Small intestine (tissue), 16 donors: ENCODE measurements around the gene ZNF575. TPM values are rescaled to one million over a fixed set of nuclear protein-coding genes. Genes with fewer than 3 reads are reported as not detected.

Experiments used
- DNase-seq, 2 donors: peaks; one replicate each; pipeline versions ENCODE4 v3.0.0 to v3.0.0-alpha.2; 2013
- FAIRE-seq: peaks from 2 replicates; lab custom pipeline; 2012; peaks lifted over from hg19 to GRCh38; lab: Jason Lieb, UNC
- H3K27ac ChIP-seq, 3 donors: one replicate each; pipeline ENCODE4 v1.5.1; 2013; ENCODE audit warnings: low read length in 2 of 3, mild to moderate bottlenecking in 2 of 3, control low read depth in 1 of 3, inconsistent platforms in 1 of 3, low read depth in 1 of 3, moderate library complexity in 1 of 3
- H3K27me3 ChIP-seq, 3 donors: one replicate each; pipeline ENCODE4 v1.6.1; 2013; ENCODE audit warnings: low read length in 3 of 3, inconsistent platforms in 1 of 3; ENCODE audit not compliant: control insufficient read depth in 3 of 3, insufficient read depth in 3 of 3
- H3K36me3 ChIP-seq, 3 donors: one replicate each; pipeline ENCODE4 v1.6.1; 2013; ENCODE audit warnings: low read length in 3 of 3, inconsistent platforms in 1 of 3, low read depth in 1 of 3, mild to moderate bottlenecking in 1 of 3, moderate library complexity in 1 of 3; ENCODE audit not compliant: control insufficient read depth in 3 of 3, insufficient read depth in 2 of 3
- H3K4me1 ChIP-seq, 3 donors: one replicate each; pipeline ENCODE4 v1.6.1; 2013; ENCODE audit warnings: low read length in 2 of 3, inconsistent platforms in 1 of 3, low read depth in 1 of 3, mild to moderate bottlenecking in 1 of 3, moderate library complexity in 1 of 3; ENCODE audit not compliant: control insufficient read depth in 3 of 3, insufficient read depth in 2 of 3
- H3K4me3 ChIP-seq, 3 donors: one replicate each; pipeline ENCODE4 v1.5.1; 2013; ENCODE audit warnings: low read length in 3 of 3, control low read depth in 1 of 3, inconsistent platforms in 1 of 3, low read depth in 1 of 3, mild to moderate bottlenecking in 1 of 3, moderate library complexity in 1 of 3
- H3K9me3 ChIP-seq, 2 donors: one replicate each; pipeline ENCODE4 v1.6.1; 2013; ENCODE audit warnings: low read depth in 1 of 2, low read length in 1 of 2; ENCODE audit not compliant: control insufficient read depth in 2 of 2, insufficient read depth in 1 of 2
- WGBS, 3 donors: extraction: QIAGEN DNeasy Blood & Tissue Kit; methylation state at CpG; one replicate each; pipeline ENCODE4 v1.1.7; 2013; 5-methylcytosine and 5-hydroxymethylcytosine counted together
- long read RNA-seq, 10 donors: transcript quantifications; one replicate each; lab custom pipeline, GENCODE V29; 2026
- polyA plus RNA-seq, 4 donors: library from polyadenylated mRNA; stranded (reverse) in 3 of 4; unstranded in 1 of 4; fragments of 200-250 nt in 3 of 4; fragments of 120-200 nt in 1 of 4; gene quantifications; one replicate each; pipeline versions ENCODE4 v1.2.1 to v1.2.3, GENCODE V29; 2013
- donor health status: healthy with polysubstance abuse.
- donor health status: control.
- donor health status: control.
- donor health status: Bipolar disorder and iron deficiency.
- donor health status: healthy.

Gene ZNF575, protein sequence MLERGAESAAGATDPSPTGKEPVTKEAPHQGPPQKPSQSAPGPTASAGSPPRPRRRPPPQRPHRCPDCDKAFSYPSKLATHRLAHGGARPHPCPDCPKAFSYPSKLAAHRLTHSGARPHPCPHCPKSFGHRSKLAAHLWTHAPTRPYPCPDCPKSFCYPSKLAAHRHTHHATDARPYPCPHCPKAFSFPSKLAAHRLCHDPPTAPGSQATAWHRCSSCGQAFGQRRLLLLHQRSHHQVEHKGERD
- 1 to 10 TPM; 1.1 to 4.5 (median 1.9) TPM for polyA plus RNA-seq
- long read RNA-seq, donor 1, partial matches to known transcripts: 0 of 1 reads
- long read RNA-seq, donor 1, other reads (novel, unspliced or antisense): 0 of 1 reads
- long read RNA-seq, donor 2, partial matches to known transcripts: 90 of 122 reads
- long read RNA-seq, donor 2, other reads (novel, unspliced or antisense): 31 of 122 reads
- long read RNA-seq, donor 3, partial matches to known transcripts: 203 of 215 reads
- long read RNA-seq, donor 3, other reads (novel, unspliced or antisense): 10 of 215 reads
- long read RNA-seq, donor 4: 0 reads
- long read RNA-seq, donor 5, partial matches to known transcripts: 0 of 1 reads
- long read RNA-seq, donor 5, other reads (novel, unspliced or antisense): 0 of 1 reads
- long read RNA-seq, donor 6: 0 reads
- long read RNA-seq, donor 7, partial matches to known transcripts: 66 of 76 reads
- long read RNA-seq, donor 7, other reads (novel, unspliced or antisense): 8 of 76 reads
- long read RNA-seq, donor 8: 0 reads
- long read RNA-seq, donor 9: 0 reads
- long read RNA-seq, donor 10, partial matches to known transcripts: 0 of 2 reads
- long read RNA-seq, donor 10, other reads (novel, unspliced or antisense): 0 of 2 reads

DNA sequence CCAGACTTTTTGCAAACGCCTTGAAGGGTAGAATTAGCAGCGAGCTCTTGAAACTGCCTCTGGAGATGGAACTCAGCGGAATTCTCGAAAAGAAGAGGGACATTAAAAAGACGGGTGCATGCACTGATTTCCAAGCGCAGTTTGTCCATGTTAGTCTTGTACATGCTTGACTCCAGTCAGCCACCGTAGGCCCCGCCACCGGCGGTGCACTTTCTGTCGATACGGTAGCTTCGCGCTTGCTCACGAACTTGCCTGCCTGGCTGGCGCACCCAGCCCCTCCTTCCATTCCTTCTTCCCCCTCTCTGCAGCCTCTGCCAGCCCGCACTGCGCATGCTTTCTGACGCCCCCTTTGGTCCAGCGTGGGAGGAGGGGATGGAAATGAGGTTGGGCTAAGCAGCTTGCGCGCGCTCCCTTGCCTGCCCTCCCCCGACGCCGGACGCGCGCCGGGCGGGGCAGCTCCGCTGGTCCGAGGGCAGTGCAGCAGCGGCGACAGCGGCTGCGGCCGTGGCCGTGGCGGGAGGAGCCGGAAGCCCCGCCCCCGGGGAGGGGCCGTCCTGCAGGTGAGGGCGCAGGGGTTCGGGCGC is at the start of gene ZNF575:
Gene ZNF575 (plus strand): TSS at position 227 of the 584 bp plus-strand sequence. CDS start 1,235 bp downstream, outside the sequence.
- H3K9me3 ChIP-seq: no peaks in the 10 kb centered on the region
- H3K27ac ChIP-seq: peak within 1 kb of the TSS; percentile 80 to 95 (median 94)
- DNase-seq: peak; percentile 90 to 96
- peaks cover 0 to 13% (median 0%) of the 10 kb centered on the region in 3 donors for H3K4me1 ChIP-seq
- no peak for FAIRE-seq
- H3K4me3 ChIP-seq: peak within 1 kb of the TSS; percentile 38 to 62 (median 48)
- 0 to 1% (median 1%) methylated on average over 46 to 47 of the region's 47 CpGs for WGBS, 3 donors
- peaks cover 0 to 11% (median 2%) of the 10 kb centered on the region in 3 donors for H3K36me3 ChIP-seq
- H3K27me3 ChIP-seq: no peaks in the 10 kb centered on the region

DNA sequence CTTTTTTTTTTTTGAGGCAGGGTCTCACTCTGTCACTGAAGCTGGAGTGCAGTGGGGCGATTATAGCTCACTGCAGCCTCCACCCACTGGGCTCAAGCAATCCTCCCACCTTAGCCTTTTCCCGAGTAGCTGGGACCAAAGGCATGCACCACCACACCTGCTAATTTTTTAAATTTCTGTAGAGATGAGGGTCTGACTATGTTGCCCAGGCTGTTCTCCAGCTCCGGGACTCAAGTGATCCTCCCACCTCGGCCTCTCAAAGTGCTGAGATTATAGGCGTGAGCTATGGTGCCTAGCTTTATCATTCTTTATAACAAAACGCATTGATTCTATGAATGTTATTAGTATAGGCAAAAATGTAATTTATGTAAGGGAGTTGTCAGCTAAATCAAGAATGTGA is 49.7 kb upstream of the ZNF575 start:
- Histone ChIP-seq H3K27ac (no peak overlapping the region), H3K36me3 (peaks cover 0 to 46% (median 0%) of the 10 kb centered on the region in 3 donors), H3K4me3 (no peak overlapping the region), H3K9me3 (no peaks in the 10 kb centered on the region), H3K4me1 (no peaks in the 10 kb centered on the region), H3K27me3 (no peaks in the 10 kb centered on the region)
- FAIRE-seq (no peak), DNase-seq (no peak)
- 91 to 93% (median 92%) methylated on average over 6 of the region's 6 CpGs for WGBS, 3 donors

DNA sequence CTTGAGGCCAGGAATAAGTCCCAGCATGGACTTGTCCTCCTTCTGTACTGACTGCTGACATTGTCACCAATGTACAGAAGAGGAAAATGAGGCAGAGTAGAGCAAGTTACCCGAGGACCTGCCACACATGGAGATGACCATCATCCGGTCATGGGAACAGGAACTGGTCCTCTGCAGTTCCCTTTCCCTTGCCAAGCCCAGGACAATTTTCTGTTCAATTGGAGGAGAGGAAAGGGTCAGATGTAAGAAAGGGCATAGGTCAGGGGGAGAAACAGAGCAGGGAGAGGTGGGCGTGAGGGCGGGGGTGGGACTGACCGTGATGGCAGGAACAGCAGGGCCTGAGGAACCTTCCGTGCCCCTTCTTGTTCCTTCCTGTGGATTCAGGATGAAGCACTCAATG is 47.0 kb upstream of the ZNF575 start:
- DNase-seq: no peak
- FAIRE-seq: no peak
- 81 to 87% (median 87%) methylated on average over 6 of the region's 6 CpGs for WGBS, 3 donors
- Histone ChIP-seq H3K9me3 (no peaks in the 10 kb centered on the region), H3K36me3 (peaks cover 0 to 38% (median 0%) of the 10 kb centered on the region in 3 donors), H3K27me3 (no peaks in the 10 kb centered on the region), H3K4me1 (no peaks in the 10 kb centered on the region), H3K4me3 (no peak overlapping the region), H3K27ac (no peak overlapping the region)

DNA sequence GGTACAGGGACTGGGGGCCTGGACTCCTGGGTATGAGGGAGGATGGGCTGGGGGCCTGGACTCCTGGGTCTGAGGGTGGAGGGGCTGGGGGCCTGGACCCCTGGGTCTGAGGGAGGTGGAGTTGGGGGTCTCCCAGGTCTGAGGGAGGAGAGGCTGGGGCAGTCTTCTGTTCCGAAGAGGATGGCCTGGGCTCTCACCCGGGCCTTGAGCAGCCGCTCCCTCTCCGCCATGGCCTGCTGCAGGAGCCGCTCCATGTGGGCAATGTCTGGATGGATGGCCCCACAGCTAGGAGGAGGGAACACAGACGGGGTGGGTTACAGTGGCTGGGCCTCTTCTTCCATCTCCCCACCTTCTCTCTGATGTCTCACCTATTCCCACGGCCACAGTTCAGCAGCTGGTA is 46.6 kb upstream of the ZNF575 start:
- H3K4me1 ChIP-seq: no peaks in the 10 kb centered on the region
- H3K27me3 ChIP-seq: no peaks in the 10 kb centered on the region
- FAIRE-seq (no peak), DNase-seq (no peak)
- H3K27ac ChIP-seq: no peak overlapping the region
- no peak overlapping the region for H3K4me3 ChIP-seq
- H3K36me3 ChIP-seq: peaks cover 0 to 37% (median 0%) of the 10 kb centered on the region in 3 donors
- H3K9me3 ChIP-seq: no peaks in the 10 kb centered on the region
- 90 to 97% (median 94%) methylated on average over 6 to 7 of the region's 7 CpGs for WGBS, 3 donors

DNA sequence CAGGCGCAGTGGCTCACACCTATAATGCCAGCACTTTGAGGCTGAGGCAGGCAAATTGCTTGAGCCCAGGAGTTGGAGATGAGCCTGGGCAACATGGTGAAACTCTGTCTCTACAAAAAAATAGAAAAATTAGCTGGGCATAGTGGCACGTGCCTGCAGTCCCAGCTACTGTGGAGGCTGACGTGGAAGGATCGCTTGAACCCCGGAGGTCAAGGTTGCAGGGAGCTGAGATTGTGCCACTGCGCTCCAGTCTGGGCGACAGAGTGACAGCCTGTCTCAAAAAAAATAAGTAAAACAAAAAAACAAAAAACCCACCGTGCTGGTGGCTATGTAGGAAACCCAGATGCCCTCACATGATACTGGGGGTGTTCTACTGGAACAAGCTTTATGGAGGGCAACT is 44.8 kb upstream of the ZNF575 start:
- H3K9me3 ChIP-seq: no peaks in the 10 kb centered on the region
- FAIRE-seq (no peak), DNase-seq (no peak)
- H3K27ac ChIP-seq: no peak overlapping the region
- no peaks in the 10 kb centered on the region for H3K27me3 ChIP-seq
- peaks cover 0 to 35% (median 0%) of the 10 kb centered on the region in 3 donors for H3K36me3 ChIP-seq
- WGBS, 3 donors: 88 to 94% (median 88%) methylated on average over 8 of the region's 8 CpGs
- H3K4me3 ChIP-seq: no peak overlapping the region
- no peaks in the 10 kb centered on the region for H3K4me1 ChIP-seq

DNA sequence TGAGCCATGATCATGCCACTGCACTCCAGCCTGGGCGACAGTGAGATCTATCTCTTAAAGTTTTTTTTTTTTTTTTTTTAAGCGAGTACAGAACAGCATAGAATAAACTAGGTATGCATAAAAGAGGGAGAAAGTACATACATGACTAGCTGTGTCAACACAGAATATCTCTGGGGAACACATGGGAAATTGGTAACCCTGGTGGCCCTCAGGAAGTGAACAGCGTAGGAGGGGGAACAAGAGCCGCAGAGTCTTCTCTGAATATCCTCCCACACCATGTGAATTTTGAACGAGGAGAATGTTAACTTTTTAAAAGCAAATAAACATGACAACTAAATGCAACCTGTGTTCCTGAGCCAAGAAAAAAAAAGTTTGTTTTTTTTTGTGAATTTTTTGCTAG is 43.7 kb upstream of the ZNF575 start:
- FAIRE-seq: no peak

DNA sequence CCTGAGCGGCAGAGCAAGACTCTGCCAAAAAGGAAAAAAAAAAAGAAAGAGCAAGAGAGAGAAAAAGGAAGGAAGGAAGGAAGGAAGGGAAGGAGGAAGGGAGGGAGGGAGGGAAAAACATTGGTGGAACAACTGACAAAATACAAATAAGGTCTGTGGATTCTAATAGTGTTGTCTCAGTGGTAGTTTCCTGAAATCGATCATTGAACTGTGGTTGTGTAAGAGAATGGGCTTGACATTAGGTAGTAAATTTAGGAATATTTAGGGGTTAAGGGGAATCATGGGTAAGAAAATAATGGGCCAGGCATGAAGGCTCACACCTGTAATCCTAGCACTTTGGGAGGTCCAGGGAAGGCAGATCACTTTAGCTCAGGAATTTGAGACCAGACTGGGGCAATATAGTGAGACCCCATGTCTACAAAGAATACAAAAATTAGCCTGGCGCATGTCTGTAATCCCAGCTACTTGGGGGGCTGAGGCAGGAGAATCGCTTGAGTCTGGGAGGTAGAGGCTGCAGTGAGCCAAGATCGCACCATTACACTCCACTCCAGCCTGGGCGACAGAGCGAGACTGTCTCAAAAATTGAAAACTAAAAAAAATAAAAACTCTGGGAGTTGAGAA is 42.9 kb upstream of the ZNF575 start:
- Histone ChIP-seq H3K4me3 (no peak overlapping the region), H3K27me3 (no peaks in the 10 kb centered on the region), H3K4me1 (no peaks in the 10 kb centered on the region), H3K27ac (no peak overlapping the region), H3K9me3 (no peaks in the 10 kb centered on the region), H3K36me3 (peaks cover 3 to 40% (median 4%) of the 10 kb centered on the region in 3 donors)
- FAIRE-seq (no peak), DNase-seq (no peak)
- 93 to 97% (median 95%) methylated on average over 7 of the region's 7 CpGs for WGBS, 3 donors

More for the DNA sequence above, 43.7 kb upstream of the ZNF575 start:
- H3K27me3 ChIP-seq: no peaks in the 10 kb centered on the region
- 65 to 78% (median 75%) methylated on average over 5 of the region's 5 CpGs for WGBS, 3 donors
- DNase-seq: no peak
- H3K27ac ChIP-seq: no peak overlapping the region
- no peaks in the 10 kb centered on the region for H3K4me1 ChIP-seq
- H3K9me3 ChIP-seq: no peaks in the 10 kb centered on the region
- no peak overlapping the region for H3K4me3 ChIP-seq
- H3K36me3 ChIP-seq: peaks cover 0 to 34% (median under 1%) of the 10 kb centered on the region in 3 donors

DNA sequence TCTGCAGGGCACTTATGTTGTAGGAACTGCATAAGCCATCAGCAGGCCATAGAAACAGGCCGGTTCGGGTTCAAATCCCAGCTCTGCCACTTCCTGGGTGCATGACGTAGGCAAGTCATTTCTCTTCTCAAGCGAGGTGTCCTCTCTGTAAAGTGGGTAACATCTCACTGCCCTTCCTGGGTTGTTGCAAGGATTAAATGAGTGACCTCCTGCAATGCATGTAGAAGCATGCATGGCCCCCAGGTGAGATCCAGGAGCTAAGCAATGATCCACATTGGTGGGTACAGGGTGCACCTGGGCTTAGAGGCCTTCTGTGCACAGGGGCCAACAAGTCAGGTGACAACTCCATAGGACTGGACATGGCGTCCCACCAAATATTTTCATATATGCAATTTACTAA is 42.2 kb upstream of the ZNF575 start:
- FAIRE-seq (no peak), DNase-seq (no peak)
- Histone ChIP-seq H3K27ac (no peak overlapping the region), H3K36me3 (peaks cover 6 to 45% (median 6%) of the 10 kb centered on the region in 3 donors), H3K4me1 (no peaks in the 10 kb centered on the region), H3K4me3 (no peak overlapping the region), H3K9me3 (no peaks in the 10 kb centered on the region), H3K27me3 (no peaks in the 10 kb centered on the region)
- WGBS, 3 donors: 85 to 94% (median 91%) methylated on average over 5 of the region's 5 CpGs
